ENCODE results near the gene PRKAR2B. TPM values are rescaled to one million over a fixed set of nuclear protein-coding genes. Genes with fewer than 3 reads are reported as not detected.

PRKAR2B gene
- 45.9 TPM for total RNA-seq

DNA sequence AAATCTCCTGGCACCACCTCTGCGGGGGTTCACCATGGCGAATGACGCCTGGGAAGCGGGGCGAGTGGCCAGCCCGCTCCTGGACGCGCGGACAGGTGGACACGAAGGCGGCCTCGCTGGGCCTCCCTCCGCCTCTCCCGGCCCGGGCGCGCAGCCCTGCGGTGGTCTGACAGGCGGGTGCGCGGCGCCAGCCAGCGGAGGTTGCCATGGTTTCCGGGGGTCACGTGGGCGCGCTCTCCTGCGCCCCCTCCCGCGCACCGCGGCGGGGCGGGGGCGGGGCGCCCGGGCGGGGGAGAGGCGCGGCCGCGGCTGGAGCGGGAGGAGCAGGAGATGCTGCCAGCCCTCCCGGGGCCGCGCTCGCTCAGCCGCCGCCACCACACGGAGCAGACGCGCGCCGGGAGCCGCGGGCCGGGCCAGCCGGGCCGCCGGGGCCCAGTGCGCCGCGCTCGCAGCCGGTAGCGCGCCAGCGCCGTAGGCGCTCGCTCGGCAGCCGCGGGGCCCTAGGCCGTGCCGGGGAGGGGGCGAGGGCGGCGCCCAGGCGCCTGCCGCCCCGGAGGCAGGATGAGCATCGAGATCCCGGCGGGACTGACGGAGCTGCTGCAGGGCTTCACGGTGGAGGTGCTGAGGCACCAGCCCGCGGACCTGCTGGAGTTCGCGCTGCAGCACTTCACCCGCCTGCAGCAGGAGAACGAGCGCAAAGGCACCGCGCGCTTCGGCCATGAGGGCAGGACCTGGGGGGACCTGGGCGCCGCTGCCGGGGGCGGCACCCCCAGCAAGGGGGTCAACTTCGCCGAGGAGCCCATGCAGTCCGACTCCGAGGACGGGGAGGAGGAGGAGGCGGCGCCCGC is at the start of gene PRKAR2B:
Gene PRKAR2B, plus strand, starts transcription at position 359 of the 848 bp plus-strand sequence. Its CDS starts 203 bp downstream, at position 562.

GRCh38 chr7:107168233-107169119 is 124.0 kb downstream of the PRKAR2B start, which contains the start of gene HBP1:
HBP1 (plus strand) TSS chr7:107169003; CDS start chr7:107179894, 10,891 bp downstream.

Other genes with a start within 250 kb of the PRKAR2B start
- gene PIK3CG, start 179.4 kb upstream of the PRKAR2B start, total RNA-seq, result 3.4 TPM
- gene HBP1, start 124.3 kb downstream of the PRKAR2B start, total RNA-seq, result 196 TPM